Nucleus accumbens (tissue), 56 donors: ENCODE measurements around the gene ANKRD66.

ENCODE experiments used
- DNase-seq, 56 donors: peaks; one replicate each; lab custom pipeline; 2025; lab: John Stamatoyannopoulos, UW

ANKRD66 gene

DNA sequence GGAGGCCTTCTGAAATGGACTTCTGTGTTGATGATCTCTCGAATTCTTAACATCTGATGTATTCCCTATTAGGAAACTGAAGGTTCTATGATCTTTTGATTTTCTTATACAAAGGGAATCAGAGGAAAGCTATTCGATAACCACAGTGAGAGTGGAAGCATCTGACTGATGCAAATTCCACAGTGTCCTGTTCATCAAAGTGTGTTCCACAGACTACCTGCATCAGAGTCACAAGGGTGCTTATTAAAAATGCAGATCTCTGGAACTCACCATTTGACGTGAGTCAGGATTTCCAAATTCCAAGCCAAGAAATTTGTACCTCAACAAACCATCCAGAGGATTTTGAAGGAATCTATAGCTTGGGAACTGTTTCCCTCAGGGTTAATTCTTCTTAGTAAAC is 42.1 kb downstream of the ANKRD66 start:
- no peak for DNase-seq

DNA sequence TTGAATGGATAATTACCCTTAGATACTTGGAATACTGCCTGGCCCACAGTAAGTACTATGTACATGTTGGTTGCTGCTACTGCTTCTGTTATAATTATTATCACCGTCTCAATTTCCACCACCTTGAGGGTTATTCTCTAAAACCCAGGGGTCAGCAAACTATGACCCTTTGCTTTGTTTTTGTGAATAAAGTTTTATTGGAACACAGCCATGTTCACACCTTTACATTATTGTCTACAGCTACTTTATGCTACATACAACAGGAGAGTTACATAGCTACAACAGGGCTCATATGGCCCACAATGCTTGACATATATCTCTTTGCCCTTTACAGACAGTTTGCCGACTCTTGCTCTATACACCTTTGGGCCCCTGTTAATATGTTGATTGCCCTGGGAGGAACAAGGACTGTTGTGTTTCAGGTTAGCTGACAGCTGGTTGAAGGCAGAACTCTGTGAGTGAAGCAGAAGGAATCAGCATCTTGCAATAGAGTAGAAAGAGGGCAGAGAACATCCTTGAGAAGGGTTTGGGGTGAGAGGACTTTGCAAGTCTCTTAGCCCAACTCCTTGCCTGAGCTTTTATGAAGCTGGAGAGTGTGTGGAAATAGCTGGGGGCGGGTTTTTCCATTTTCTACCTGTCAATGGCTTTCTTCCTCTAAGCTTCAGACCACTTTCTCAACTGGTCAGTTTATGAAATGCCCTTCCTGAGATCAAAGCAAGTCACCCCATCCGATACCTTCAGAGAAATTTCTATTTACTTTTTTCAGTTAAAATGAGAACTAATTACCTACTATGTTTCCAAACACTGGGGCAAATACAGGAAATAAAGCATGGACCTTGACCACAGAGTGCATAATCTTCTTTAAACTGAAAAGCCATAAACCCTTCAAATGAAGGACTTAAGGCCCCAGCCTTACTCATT is 43.0 kb downstream of the ANKRD66 start:
- no peak for DNase-seq

DNA sequence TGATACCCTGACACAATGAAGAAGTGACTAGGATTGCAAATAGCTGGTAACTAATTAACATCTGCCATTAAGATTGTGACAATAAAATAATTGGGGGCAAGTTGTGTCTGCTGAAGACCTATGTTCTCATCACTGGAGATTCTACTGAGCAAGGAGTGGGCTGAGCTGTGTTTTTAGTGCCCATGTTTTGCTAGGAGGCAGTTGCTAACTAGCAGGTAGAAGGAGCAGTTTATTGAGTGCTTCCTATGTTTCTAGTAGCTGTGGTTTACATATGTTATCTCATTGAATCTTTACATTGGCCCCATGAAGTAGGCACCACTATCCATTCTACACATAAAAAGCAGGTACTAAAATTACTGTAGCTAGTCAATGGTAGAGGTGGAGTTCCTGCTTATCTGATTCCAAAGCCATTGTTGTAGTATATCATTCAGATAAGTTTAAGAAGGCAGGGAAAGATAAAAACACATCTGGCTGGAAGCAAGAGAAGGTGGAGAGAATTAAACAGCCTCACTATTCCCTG is 43.7 kb downstream of the ANKRD66 start:
- DNase-seq: no peak

DNA sequence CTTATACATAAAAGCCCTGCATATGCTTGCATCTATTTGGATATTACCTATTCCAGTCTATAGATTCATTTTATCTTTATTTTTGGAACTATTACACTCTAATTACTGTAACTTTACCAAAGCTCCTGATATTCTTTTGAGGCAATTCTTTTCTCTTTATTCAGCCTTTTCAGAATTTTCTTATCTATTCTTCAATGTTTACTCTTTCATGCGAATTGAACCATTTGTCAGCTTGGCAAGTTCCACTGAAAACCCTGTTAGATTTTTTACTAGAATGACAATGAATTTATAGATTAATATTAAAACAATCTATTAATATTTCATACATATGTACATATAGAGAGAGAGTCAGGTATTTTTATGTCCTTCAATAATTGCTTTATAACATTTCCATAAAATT is 45.9 kb downstream of the ANKRD66 start:
- no peak for DNase-seq

DNA sequence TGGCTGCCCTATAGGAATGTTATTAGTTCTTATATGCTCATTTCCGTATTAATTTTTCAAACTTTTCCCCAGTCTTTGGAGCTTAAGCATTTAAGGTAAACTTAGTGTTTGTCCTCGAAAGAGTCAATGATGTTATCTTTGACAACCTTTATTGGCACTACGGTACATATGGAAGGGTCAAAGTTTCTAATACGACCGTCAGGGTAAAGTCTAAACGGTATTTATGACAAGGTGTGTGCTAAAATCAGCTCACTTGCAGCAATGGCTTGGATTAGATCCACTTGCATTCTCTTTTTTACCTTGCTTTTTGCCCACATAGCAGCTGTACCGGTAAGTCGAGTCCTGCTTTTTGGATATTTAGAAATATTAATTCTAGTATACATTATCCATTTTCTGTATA is 46.4 kb downstream of the ANKRD66 start, which contains the start of gene MEP1A:
MEP1A (plus strand) TSS at position 252 of the 400 bp plus-strand sequence; CDS start at position 262, 10 bp downstream.
- no peak for DNase-seq

DNA sequence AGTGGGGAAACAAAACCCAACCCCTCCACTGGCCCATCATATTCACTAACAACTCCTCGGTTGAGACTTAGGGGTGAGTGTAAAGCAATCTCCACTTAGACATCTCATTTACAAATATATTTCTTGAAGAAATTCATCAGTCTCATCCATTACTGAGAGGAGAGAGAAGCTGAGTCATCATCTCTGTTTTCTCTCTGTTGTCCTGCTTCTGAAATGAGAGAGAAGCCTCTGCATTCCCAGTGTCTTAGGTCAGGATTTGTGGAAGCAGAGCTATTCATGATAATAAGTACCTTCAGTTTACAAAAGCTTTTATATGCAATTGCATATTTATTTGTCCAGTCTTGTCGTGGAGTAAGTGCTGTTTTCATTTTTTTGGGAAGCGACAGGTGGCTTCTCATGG is 47.3 kb downstream of the ANKRD66 start:
- no peak for DNase-seq

DNA sequence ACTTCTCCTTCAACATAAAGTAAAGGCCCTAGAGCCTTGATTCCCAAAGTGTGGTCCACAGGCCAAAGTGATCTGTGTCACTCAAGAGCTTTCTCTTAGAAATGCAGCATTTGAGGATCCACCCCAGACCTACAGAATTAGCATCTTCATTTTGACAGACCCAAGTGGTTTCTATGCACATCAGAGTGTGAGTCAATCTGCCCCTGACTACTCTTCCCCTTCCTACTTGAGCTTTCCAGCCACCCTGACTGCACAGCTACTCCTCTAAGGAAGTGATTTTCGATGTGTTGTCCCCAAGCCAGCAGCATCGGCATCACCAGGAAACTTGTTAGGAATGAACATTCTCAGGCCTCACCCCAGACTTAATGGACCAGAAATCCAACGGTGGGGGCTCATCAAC is 49.1 kb downstream of the ANKRD66 start:
- DNase-seq: no peak

DNA sequence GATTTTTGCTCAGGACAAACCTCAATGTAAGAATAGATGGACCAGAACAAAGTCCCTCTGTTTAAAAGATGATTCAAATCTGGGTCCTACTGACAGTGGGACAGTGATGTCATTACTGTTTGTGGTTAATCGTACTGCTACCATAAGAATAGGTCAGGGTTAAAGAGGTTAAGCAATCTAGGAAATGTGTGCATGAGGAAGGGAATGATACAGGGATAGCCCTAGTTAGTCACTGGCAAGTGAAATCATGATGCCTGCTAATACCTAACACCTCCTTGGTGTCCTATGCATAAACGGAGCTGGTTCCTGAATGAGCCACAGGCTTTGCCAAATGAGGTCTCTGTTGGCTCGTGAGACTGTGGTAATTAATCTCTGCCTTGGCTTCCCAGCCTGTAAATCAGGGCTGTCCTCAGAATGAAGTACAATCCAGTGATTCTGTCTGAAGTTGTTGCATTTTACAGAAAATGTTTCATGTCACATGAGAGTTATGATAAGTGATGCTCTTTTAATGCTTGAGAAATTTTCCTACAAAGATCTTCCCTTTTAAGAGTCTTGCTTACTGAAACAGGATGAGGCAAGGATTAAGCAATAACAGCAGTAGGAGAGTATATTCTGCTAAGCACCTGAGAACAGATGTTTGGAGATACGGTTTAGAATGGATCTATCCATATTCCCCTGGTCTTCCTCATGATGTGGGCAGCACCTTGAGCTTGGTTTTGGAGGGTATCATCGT is 50.3 kb downstream of the ANKRD66 start:
- DNase-seq: no peak

DNA sequence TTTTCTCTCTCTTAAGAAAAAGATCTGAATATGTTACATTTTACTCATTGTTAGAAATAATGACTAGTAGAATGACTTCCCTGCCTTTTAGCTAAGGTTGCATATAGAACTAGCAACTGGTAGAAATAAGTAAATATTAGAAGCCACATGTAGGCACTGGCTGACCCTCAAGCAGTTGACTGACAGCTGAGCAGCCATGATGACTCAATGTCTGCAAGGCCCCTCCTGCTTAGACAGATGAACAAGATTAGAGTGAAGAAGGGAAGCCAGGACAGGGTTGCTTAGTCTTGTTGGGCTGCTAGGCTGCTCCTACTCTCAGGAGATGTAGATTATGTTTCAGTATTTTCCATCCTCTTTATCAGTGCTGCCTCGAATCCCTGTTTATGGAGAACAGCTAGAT is 52.9 kb downstream of the ANKRD66 start:
- DNase-seq: no peak

DNA sequence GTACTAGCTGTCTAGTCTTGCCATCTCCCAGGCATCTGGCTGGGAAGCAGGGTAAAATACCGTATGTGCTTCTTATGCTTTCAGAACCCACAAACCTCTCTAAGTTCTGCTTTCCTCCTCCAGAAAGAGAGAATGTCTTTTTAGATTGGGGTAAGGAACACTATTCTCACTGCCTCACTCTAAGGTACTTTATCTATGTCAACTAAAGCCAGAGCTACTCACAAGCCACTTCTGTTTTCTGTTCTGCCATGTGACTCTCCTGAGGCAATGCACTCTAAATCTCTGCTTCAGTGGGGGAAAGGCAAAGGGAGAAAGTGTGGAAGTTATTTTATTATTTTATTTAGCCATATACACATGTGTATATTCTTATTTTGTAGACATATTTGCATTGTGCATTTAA is 62.1 kb downstream of the ANKRD66 start:
- no peak for DNase-seq
